GM19455 (cell line): Measurements from ENCODE around the gene EVX2.

Experiments used
- ATAC-seq: cut with Tn5 transposase; IDR thresholded peaks from one replicate; pipeline ENCODE4 v1.9.1; 2021; ENCODE audit not compliant: unreplicated experiment

EVX2 gene

GRCh38 chr2:176096243-176096985, 12.7 kb upstream of the EVX2 start:
- no peak for ATAC-seq

GRCh38 chr2:176095421-176095820, 11.7 kb upstream of the EVX2 start:
- ATAC-seq = no peak

- no peak for ATAC-seq
These were observed 10.6 kb upstream of the EVX2 start for GRCh38 chr2:176094349-176094748.

GRCh38 chr2:176093898-176094249, 10.1 kb upstream of the EVX2 start:
- no peak for ATAC-seq

- ATAC-seq = no peak
These were observed 9.6 kb upstream of the EVX2 start for GRCh38 chr2:176093145-176093897.

GRCh38 chr2:176092270-176093144, 8.7 kb upstream of the EVX2 start, which contains the start of gene HOXD13:
Gene HOXD13 (plus strand): TSS chr2:176092721. CDS start chr2:176092891, 170 bp downstream.
- no peak for ATAC-seq

- no peak for ATAC-seq
These were observed 7.8 kb upstream of the EVX2 start for GRCh38 chr2:176091329-176092258.

- no peak for ATAC-seq
These were observed 7.1 kb upstream of the EVX2 start for GRCh38 chr2:176090862-176091261.

GRCh38 chr2:176089843-176090395, 6.2 kb upstream of the EVX2 start:
- ATAC-seq = no peak

- ATAC-seq = no peak
These were observed 5.4 kb upstream of the EVX2 start for GRCh38 chr2:176088937-176089842.

GRCh38 chr2:176088048-176088936, 4.5 kb upstream of the EVX2 start:
- ATAC-seq = peak; percentile 71

- no peak for ATAC-seq
These were observed 3.7 kb upstream of the EVX2 start for GRCh38 chr2:176087330-176088047.

GRCh38 chr2:176085861-176086771, 2.4 kb upstream of the EVX2 start:
- no peak for ATAC-seq

GRCh38 chr2:176085120-176085788, 1.5 kb upstream of the EVX2 start:
- no peak for ATAC-seq

GRCh38 chr2:176084611-176085119, 903 bp upstream of the EVX2 start:
- no peak for ATAC-seq
